Stimulated activated CD8-positive, alpha-beta memory T cell treated with anti-CD3 and anti-CD28 coated beads, Interleukin-7, amount 100 ng/mL, for 1 hour (primary cell): ENCODE measurements around the gene TRIM3.

ENCODE experiments used
- DNase-seq, 2 donors: peaks; one replicate each; pipeline ENCODE4 v3.0.0-alpha.2; 2020; ENCODE audit warnings: low read depth in 2 of 2

Gene TRIM3

DNA sequence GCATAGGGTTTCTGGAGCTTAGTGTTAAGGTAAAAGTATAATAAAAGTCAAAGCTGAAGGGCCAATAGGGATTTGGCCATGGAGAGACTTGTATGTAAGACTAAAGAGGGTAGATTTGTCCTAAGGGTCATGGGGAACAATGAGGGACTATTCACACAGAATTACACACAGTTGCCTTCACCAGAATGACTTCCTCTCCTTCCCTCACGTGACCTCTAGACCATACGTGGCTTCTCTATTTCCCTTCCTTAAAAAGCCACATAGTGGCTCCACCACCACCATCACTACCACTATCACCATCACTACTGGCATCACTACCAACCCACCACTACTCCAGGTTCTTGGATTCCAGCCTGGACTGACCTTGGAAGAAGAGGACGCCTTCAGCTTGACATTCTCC lies 35.7 kb downstream of the TRIM3 start:
- DNase-seq = no peak

DNA sequence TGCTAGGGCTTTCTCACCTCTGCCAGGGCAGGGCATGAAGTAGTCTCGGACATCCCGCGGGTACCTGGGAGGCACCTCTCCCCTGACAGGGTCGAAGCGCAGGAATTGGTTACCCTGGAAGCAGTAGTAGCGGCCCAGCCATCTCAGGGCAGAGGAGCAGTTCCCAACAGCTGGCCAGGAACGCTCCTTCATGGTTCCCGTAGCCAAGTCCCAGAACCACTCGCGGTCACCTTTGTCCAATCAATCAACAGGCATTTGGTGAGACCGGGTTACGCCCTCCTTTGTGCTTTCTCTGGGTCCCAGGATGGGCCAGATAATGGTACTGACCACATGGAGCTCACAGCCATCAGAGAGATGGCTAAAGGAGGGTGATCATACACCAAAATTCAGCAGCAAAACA lies 36.3 kb downstream of the TRIM3 start:
- DNase-seq = no peak

DNA sequence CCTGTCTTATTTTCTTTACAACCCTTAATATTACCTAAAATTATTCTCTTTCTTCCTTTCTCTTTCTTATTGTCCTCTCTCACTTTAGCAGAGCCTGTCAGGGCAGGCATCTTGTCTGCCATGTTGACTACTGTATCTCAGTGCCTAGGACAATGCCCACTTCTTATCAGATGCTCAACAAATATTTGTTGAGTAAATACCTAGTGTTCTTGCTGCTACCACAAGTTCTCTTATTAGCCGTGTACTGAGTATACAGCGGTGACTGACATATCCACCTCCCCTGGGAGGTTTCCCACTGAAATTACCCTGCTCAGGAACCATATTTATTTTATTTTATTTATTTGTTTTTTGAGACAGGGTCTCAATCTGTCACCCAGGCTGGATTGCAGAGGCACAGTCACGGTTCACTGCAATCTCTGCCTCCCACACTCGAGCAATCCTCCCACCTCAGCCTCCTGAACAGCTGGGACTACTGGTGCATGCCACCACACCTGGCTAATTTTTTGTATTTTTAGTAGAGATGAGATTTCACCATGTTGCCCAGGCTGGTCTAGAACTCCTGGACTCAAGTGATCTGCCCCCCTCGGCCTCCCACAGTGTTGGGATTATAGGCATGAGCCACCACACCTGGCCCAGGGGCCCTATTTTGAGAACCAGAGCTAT lies 39.6 kb downstream of the TRIM3 start:
- no peak for DNase-seq

DNA sequence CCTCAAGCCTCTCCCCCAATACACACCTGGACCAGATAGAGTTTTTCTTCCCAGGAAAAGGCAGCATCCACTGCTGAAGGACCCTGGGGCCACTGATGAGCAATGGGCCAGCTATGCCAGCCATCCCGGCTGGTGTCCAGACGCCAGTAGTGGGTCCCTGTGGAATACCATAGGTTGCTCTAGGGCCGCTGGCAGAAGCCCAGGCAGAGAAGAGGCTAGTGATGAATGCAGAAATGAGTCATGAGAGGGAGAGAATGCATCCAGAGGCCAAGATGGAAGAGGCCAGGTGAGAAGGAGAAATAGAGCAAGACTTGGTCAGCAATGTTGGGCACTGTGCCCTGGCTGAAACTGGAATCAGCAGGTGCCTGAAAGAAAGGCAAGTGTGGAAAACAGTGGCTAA lies 41.9 kb downstream of the TRIM3 start:
- DNase-seq = no peak

DNA sequence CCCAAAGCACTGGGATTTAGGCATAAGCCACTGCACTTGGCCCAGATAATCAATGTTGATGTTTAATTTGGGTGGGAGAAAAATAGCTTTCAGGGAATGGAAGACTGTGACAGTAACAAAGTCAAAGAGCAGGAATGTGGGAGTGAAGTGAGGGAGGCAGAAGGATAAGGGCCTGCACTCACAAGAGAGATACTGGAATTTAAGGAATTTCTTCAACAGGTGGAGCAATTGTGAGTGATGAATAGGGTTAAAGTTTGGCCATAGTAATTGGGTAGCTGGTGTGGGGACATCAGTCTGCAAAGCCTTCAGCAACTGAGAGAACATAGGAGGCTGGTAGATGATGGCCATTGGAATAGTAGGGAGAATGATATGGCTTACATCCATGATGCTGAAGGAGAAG lies 46.2 kb downstream of the TRIM3 start:
- DNase-seq = no peak

DNA sequence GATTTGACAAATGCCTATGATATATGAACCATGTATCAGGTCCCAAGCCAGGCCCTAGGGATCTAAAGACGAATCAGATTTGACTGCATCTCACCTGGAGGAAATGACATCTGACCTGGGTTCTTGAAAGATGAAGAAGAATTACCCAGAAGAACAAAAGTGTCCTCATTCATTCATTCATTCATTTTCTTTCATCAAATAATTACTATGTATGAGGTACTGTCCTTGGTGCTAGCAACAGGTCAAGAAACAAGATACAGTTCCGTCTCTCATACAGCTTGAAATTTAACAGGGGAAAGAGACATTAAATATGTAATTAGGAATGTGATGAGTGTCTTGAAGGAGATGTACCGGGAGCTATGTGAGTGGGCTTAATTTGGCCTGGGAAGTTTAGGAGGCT lies 53.1 kb downstream of the TRIM3 start:
- DNase-seq = no peak

DNA sequence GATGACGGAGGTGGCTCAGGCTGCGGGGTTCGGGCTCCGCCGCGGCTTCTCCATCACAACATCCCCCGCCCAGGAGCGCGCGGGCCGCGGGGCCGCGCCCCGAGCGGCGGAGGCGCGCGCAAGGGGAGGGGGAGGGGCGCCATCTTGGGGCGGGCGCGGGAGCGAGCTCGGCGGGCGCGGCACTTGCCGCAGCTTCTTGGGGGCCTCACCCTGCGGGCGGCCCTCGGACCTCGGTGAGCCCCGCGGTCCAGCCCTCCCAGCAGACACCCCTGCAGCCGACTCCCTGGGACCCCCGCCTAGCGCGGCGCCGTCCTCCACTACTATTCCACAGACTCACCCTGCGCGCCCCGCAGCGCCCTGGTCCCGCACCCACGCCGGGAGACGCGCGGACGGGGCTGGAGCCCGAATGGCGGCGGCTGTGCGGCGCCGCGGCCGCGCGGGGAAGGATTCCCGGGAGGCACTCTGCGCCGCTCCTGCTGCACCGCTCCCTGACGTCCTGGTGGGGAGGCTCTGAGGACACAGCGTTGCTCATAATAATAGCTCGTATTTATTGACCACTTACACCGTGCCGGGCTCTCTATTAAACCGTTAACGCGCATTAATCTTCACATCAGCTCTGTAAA lies 54.6 kb downstream of the TRIM3 start, which contains the start of gene APBB1:
Gene APBB1 (minus strand): TSS at position 86 of the 623 bp plus-strand sequence. CDS start 7,747 bp downstream, outside the sequence.
- DNase-seq = peak; percentile 35 to 46

DNA sequence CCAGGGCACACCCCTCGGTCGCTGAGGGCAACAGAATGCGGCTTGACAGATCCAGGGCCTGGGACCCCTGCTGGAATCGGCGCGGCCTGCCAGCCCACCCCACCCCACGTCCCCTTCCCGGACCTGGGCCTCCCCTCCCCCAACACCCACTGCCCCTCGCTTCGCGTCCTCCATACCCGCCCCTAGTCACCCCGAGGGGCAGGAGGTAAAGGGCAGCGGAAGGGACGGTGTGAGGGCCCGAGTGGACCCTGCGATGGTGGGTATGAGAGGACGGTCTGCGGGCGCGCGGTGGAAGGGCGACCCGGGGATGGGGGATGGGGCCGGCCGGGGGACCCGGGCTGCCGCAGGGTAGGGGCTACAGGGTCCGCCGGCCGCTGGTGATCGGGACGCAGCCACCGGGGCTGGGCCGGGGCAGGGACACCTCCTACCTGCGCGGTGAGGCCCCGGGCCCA lies 55.2 kb downstream of the TRIM3 start:
- no peak for DNase-seq

DNA sequence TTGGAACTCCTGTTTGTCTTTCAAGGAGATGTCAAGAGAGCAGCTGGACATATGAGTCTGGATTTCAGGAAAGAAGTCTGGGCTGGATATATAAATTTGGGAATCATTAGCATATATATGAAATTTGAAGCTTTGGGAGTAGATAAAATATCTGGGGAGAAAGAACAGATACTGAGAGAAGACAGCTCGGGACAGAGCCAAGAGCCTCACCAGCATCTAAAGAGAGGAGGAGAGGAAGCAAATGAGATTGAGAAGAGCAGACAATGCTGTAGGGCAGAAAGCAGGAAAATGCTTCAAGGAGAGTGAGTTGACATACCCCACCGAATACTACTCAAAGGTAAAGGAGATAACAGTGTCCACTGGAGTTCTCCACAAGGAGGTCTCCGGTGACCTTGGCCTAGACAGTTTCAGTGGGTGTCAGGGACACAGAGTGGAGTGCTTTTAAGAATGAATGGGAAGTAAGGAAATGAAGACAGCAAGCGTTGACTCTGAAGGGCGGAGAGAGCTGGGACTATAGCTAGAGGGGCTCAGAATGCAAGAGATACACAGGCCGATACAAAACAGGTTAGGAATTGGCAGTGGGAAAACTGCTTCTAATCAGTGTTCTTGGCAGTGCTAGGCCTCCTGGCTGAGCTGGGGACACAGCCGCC lies 55.7 kb downstream of the TRIM3 start:
- DNase-seq = no peak

DNA sequence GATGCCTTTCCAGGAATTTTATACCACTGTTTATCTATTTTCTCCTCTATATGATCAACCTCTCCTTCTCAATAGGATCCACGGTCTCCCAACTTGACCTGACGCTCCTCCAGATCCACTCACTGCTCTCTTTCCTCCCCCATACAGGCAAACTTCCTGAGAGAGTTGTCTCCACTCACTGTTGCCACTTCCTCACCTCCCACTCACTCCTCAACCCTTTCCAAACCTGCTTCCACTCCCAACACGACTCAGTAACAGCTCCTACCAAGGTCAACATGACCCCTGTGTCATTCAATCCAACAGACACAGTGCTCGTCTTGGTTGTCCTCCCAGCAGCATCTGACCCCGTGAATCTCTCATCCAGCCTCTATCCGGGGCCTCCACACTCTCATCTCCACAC lies 57.9 kb downstream of the TRIM3 start:
- DNase-seq = no peak

DNA sequence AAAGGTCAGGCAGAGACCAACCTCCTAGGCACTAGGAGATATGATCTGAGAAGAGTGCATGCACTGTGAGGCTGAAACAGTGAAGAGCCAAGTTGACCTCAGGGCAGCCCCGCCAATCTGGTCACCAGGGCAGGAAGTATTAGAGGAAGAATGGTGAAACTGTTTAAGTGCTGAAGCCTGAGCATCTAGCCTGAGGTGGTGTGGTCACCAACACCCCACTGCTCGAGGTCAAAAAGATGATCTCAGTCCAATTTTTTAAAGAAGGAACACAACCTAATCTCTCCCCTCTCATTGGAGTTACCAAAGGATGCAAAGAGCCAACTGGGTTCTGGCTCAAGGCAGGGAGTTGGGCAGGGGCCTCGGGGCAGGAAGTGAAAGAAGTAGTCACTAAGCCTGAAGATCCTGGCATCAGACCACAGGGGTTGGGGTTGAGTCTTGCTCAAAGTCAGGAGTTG lies 58.8 kb downstream of the TRIM3 start:
- DNase-seq = no peak

DNA sequence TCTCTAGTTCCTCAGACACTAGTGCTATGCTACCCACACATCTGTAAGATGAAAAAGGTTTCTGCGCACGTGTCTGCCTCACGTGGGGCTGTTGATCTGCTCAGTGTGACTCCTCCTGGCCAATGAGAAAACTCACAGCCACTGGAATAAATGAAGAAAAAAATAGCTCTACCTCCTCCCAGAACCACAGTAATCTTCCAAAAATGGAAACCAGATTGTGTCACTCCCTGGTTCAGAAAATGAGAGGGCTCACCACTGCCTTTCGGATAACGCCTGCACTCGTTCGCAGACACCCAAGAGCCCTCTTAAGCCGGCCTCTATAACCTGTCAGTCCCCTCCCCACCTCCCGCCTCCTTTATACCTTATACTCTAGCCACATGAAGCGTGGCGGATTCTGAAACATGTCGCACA lies 59.9 kb downstream of the TRIM3 start:
- DNase-seq = no peak

DNA sequence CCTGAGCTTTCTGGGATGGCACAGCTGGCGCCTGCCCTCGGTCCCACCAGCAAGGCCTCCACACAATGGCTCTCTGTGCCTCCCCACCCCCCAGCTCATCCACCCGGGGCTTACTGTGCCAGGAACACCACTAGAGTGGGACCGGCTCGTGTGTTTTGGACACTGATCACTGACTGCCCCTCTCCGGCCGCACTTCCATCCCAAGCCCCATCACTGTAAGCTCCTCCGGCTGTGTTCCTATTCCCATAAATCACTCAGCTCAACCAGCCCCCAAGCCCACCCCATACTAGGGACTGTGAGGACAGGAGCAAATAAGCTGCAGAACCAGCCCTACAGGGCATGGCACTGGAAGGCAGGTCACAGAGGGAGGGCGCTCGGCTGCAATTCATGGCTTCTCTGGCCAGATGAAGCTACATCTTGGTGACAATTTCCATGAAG lies 62.1 kb downstream of the TRIM3 start:
- DNase-seq = no peak

DNA sequence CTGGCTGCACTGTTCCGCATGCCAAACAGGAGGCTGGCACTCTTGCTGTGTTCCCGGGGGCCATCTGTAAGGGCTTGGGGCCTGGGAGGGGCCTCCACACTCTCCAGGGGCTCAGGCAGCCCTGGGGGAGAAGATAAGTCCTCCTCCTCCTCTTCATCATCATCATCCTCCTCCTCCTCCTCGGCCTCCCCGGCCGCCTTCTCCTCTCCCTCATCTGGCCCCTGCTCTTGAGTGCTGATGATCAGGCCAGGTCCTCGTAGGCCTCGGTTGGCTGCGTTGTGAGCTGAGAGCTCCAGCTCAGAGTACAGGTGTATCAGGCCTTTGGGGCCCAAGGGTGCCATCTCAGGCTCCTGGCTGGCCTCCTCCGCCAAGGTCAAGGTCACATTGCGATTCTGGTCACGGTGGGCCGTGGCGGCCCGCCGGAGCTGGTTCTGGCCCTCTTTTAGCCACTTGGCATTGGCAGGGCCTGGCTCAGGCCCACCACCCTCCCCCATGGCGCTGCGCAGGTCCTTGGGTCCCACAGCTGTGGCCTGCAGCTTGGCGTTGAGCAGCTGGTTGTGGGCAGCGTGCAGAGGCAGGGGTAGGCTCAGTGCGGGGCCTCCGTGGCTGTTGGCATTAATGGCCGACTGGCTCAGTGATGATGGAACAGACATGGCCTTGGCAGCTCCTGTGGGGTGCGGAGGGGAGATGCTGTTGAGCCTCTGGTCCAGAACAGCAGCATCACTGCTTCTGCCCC lies 62.9 kb downstream of the TRIM3 start:
- DNase-seq = no peak

DNA sequence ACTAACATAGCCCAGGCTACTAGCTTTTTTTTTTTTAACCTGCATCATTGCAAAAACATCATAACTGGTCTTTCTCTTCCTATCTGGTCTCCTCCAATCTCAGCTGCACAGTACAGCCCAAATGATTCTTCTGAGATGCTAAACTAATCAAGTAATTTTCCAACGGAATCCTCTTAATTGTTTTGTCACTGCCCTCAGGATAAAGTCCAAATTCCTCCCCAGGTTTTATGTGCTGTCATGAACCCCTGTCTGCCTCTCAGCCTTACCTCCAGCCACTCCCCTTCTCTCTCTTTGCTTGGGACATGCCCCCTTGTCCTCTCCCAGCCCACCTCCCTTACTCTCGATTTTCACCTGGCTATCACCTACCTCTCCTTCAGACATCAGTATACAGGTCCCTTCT lies 67.4 kb downstream of the TRIM3 start:
- no peak for DNase-seq

DNA sequence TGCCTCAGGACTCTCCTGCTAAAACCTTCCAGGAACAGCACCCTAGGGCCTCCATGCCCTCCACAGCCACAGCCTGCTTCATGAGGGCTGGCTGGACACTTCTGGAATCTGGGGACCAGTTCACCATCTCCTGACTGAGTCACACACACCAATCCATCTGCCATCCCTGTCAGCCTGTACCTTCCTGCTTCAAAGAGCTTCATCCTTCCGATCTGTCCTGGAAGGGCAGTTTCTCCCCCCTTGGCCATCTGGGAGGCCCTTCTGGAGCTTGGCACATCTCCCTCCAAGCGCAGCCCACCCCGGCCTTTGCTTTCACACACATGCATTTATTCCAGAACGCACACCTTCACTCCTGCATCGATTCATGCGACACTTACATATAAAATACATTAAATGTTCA lies 67.9 kb downstream of the TRIM3 start:
- DNase-seq = no peak

DNA sequence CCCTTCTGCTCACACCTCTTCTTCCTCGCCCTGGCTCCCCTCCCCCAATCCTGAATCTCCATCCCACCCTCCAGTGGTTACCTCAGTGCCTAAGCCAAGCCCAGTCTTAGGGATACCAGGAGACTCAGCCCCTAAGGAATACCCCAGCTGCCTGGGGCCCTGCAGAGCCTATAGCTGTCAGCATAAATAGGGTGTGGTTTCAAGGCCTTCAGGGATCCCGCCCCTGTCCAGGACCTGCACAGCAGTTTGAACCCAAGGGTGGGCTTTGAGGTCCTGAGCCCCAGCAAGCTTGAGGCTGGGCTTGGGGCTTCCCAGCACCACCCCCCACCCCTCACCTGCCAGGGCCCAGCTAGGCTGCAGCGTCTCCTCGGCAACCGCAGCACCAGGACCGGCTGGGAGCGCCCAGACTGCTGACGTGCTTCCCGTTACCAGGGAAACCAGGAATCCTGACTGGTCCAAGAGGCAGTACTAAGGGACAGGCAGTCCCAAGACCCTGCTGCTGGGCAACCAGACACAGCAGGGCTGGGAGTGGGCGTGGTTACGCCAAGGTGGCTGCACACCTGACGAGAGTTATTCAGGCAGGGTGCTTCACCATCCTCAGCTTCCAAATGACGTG lies 68.6 kb downstream of the TRIM3 start:
- no peak for DNase-seq

DNA sequence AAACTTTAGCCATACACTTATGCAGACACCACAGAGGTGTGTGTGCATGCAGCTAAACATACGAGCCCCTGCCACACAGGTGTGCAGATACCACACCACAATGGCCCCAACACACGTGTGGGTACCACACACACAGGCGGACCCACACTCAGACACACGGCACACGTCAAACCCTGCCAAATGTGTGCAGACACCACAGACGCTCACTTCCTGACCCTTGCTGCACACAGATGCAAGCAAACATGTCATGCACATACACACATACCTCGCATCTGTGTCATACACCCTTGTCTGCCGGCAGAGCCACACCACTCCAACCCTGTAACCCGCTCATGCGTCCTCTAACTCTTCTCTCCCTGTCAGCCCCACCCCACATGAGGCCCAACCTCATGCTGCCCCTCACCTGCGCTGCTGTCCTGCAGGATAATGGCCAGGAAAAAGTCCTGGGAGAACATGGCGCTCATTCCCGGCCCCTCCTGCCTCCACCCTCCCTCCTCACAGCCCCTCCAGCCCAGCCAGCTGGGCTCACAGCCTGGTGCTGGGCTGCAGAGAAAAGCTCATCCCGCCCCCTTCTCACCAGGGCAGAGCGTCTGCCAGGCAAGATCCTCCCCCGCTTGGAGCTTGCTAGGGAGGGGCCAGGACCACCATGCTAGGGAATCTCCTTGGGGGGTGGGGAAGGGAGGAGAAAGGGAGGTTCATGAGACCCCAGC lies 69.2 kb downstream of the TRIM3 start:
- no peak for DNase-seq

DNA sequence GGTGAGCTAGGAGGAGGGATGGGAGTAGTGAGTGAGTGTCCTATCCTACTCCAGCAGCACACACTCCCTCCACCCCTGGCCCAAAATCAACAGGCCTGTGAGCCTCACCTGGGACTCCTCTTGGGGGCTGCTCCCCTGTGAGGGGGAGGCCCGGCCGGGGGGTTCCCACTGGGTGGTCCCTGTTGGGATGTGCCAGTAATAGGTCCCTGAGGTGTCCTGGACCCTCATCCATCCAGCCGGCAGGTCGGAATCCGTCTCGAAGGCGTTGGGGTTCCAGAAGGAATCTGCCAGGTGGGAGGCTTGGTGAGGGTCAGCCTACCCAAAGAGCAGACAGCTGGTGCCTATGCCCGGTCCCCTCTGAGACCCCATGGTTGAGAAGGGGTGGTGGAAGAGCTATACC lies 70.2 kb downstream of the TRIM3 start:
- no peak for DNase-seq

DNA sequence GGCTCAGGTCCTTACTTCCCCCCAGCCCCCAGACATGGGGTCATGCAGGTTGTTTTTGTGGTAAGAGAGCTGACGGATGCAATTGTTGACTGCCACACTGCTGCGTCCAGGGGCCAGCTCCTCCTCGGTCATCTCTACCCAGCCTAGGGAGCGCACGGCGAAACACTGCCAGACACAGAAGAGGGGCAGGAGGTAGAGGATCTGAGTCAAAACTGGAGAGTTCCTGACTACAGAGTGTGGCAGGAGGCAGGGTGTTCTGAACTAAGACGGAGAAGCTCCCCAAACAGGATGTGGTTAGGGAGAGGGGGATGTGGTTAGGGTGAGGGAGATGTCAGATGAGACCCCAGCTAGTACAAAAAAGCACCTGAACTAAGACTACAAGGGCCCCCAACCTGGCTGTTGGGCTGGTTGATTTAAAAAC lies 71.2 kb downstream of the TRIM3 start:
- no peak for DNase-seq

DNA sequence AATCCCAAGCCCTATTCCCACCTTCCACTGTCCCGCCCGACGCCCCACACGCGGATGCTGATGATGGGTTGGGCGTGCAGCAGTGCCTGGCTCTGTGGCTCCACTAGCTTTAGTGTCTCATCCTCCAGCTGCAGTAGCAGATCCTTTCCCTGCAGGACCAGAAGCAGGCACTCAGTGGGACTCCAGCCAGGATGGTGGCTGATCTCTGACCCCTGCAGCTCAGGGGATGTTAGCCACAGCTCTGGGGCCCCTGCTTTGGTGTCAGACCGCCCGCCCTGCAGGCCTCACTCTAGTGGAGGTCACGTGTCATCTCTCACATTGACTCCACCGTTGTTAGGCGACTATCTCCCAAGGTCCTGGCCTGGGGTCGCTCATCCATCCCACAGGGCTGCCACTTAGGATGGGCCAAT lies 71.7 kb downstream of the TRIM3 start:
- no peak for DNase-seq
